ENCODE results near the gene NR5A2.
"Not testable (repeated sequence)": the region's sequence is repeated elsewhere in the genome, so short reads cannot be mapped to it uniquely, and the experiment has no call there.

The NR5A2 gene

DNA sequence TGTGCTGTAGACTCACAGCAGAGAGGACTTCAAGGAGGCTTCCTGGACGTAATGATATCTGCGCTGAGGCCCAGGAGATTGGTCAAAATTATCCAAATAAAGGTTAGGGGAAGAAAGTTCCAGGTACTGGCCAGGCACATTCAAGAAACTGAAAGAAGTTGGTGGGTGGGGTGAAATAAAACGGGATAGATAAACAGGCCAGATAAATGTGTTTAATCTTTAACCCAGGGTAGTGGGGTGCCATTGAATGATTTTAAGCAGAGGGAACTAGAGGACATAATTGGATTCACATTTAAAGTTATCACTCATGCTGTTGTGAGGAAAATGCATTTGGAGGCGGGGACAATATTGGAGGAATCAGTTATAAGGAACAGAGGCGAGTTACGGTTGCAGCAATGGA lies 134.7 kb downstream of the NR5A2 start:
- no peak for DNase-seq (ENCODE audit: low read depth, low spot score)

DNA sequence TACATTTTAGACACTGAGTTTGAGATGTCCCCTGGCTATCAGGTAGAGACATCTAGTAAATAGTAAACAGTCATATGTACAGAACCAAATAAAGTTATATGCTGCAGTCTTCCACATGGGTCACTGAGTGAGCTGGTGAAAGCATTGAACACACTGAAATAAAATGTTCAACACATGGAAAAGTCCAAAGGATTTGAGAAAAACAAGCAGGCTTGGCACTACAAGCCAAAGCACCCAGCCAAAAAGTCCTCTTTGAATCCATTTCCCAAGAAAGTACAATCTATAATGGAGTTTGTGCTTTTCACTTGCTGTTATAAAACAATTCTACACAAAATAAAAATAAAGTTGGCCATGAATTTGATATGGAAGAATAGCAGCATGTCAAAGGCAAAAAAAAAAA lies 135.4 kb downstream of the NR5A2 start:
- no peak for DNase-seq (ENCODE audit: low read depth, low spot score)

DNA sequence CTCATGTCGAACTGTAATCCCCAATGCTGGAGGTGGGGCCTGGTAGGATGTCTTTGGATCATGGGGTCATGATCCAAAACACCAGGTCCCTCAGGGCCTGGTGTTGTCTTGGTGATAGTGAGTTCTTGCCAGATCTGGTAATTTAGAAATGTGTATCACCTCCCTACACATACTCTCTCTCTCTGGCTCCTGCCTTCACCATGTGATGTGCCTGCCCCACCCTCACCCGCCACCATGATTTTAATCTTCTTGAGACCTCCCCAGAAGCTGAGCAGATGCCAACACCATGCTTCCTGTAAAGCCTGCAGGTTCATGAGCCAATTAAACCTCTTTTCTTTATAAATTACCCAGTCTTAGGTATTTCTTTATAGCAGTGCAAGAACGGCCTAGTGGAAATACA lies 136.4 kb downstream of the NR5A2 start:
- DNase-seq (ENCODE audit: low read depth, low spot score), result no peak

DNA sequence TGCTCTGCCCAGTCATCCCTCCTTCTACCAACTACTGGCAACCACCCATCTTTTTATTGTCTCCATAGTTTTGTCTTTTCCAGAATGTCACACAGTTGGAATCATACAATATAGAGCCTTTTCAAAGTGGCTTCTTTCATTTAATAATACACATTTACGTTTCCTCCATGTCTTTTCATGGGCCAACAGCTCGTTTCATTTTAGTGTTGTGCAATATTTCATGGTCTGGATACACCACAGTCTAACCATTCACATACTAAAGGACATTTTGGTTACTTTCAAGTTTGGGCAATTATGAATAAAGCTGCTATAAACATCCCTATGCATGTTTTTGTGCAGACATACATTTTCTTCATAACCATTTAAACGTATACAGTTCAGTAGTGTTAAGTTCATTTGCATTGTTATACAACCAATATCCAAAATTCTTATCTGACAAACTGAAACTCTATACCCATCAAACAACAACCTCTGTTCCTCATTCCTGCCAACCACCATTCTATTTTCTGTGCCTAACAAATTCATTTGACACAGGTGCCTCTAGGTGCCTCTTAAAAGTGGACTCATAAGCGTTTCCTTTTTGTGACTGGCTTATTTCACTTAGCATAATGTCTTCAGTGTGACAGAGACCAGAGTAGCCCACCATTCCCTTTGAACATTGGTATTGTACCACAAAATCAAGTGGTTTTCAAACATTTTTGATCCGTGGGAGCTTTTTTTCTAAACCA lies 138.1 kb downstream of the NR5A2 start:
- no peak for DNase-seq (ENCODE audit: low read depth, low spot score)

DNA sequence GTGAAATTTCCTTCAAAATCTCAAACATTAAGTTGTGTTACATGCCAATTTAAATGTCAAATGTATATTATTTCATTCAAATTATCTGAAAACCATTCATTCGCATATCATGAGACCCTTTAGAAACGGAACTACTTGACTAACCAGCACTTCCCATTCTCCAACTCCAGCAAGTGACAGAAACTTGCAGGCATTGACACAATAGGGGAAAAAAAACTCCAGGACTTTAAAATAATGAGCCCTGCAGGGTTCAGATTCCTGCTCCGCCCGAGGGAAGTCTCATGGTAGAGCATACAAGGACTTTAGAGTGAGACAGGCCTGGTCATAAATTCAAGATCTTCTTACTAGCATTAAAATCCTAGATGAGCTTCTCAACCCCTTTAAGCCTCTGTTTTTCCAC lies 138.9 kb downstream of the NR5A2 start:
- DNase-seq (ENCODE audit: low read depth, low spot score), result no peak

DNA sequence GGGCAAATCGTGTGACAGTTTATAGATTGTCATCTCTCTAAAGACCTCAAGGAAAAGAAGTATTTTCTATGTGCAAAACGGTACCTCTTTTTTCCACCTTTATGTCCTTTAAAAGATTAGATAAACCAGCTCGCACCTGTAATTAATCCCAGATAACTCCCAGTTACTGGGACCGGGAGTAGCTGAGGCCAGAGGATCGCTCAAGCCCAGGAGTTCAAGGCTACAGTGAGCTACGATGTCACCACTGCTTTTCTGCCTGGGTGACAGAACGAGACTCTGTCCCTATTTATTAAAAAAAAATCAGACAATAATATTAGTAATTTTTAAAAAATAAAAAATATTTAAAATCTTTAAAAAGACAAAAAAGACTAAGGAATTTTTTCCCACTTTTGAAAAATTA lies 141.4 kb downstream of the NR5A2 start:
- DNase-seq (ENCODE audit: low read depth, low spot score), result no peak

DNA sequence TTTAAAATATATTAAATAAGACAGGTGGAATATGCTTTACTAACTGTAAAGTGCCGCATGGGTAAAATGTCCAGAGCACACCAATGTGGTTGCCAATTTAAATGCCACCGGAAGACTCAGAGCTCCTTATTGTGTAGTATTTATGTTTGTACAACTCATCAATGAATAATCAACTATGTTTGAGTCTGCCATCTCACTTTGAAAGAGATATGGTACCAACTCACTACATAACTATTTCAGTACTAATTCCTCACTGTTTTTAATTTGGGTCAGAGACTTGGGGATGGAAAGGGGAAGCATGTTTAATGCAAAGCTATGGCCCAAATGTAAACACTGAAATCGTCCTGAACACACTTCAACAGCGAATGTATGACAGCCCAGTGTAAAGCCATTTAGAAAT lies 144.8 kb downstream of the NR5A2 start:
- no peak for DNase-seq (ENCODE audit: low read depth, low spot score)

DNA sequence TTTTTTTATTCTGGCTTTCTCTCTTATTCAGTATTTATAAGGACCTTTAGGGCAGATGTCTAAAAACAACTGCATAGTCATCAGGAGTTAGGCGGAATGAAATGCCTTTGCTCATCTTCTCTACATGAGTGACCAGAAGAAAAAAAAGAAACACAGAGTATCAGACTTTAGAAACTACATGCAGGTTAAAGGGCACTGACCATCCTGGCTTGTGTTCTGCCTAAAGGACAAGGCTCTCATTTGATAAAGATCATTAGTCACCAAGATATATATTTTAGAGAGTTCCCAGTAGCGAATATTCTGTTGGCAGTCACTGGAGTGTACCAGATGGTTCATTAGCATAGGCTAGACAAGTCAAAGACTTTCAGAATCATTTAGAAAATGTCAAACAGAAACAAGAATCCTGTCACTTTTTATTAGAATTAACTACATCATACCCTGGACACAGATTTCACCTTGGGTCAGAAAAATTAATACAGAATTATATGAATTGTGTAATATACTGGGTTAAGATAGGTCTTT lies 145.6 kb downstream of the NR5A2 start:
- DNase-seq (ENCODE audit: low read depth, low spot score), result no peak

DNA sequence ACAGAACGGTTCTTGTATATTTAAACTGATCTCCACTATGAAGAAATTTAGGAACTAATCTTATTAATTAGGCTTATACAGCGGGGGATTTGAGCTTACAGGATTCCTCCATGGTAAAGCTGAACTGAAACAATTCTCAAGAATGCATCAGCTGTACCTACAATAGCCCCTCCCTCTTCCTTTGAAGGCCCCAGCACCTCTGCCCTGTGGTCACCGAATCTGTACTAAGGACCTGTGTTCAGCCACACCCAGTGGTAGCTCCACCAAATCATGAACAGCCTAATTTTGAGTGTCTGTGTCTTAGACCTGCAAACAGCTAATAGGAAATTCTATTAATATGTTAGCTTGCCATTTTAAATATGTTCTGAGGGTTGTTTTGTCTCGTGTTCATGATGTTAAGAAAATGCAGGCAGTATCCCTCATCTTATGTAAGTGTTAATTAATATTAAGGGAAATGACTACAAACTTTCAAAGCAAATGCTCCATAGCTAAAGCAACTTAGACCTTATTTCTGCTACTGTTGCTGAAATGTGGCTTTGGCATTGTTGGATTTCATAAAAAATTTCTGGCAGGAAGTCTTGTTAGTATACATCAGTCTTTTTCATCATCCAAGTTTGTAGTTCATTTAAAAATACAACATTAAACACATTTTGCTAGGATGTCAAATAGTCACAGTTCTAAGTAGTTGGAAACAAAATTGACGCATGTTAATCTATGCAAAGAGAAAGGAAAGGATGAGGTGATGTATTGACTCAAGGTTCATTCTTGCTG lies 147.2 kb downstream of the NR5A2 start:
- DNase-seq (ENCODE audit: low read depth, low spot score), result no peak

DNA sequence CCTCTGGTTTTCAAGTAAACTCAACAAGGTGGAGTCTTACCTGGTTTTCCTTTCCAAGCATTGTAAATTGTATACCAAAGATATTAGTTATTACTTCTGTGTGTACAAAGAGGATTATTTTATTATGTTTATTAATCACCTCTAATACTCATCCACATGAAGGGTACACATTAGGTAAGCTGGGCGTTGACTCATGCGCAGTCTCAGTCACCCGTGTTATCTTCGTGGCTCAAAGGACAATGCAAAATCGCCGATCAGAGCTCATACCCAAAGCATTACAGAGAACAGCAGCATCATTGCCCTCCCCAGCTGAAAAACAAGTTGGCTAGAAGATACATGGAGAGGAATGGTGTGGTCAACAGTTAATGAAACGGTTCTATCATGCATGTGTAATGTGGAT lies 148.7 kb downstream of the NR5A2 start:
- no peak for DNase-seq (ENCODE audit: low read depth, low spot score)

DNA sequence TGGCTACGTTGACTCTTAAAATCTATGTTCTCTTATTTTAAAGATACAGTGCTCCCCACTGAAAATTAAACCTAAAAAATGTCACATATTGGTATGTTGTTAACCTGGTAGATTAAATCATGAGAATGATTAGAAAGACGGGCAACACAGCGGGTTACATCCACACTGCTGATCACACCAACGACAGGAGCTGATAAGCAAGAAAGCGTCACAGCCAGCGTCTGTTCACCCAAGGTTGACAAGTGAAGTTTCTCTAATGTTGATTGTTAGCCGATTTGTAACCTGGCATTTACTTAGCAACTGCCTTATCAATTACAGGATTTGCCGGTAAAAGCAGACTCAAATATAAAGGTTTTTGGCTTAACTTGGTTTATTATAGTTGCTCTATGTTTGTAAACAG lies 149.3 kb downstream of the NR5A2 start:
- DNase-seq (ENCODE audit: low read depth, low spot score), result no peak

DNA sequence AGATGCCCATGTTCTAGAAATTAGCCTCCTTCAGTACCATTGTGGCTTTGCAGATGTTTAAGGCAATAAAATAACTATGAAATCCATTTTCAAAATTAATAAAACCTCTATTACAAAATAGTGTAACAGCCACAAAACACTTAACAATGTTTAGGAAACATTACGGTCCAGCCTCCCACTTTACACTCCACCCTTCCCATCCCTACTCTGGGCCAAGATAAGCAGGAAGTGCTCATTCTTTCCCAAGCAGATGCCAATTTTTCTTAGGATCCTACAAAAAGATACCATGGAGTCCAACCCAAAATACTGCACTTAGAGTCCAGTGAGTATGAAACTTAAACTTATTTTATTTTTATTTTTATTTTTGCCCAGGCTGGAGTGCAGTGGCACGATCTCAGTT lies 150.8 kb downstream of the NR5A2 start:
- no peak for DNase-seq (ENCODE audit: low read depth, low spot score)

DNA sequence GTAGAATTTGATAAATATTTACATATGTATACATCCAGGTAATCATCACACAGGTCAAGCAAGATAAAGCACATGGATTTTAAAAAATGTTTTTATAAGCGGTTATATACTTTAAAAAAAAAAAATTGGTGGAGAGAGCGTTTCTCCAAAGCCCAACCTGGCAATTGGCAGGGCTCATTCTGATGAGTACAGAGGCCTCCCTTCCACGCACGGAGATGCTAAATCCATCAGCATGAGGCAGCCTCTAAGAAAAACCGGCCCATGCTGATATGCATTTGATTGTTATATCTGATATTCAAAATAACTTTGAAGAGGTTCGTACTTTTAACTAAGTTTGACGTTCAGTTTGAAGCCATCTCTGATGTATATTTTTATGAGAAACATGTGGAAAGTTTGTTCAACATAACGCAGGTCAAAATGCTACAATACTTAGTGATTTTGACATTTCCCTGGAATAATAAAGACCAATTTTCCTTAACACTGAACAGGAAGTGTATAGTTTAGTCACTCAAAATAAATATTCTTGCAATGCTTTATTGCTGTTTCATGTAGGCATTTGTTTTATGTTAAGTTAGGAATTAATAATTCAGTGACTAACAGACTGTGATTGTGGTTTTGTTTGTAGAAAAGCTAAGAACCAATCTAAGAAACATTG lies 151.7 kb downstream of the NR5A2 start:
- no peak for DNase-seq (ENCODE audit: low read depth, low spot score)

DNA sequence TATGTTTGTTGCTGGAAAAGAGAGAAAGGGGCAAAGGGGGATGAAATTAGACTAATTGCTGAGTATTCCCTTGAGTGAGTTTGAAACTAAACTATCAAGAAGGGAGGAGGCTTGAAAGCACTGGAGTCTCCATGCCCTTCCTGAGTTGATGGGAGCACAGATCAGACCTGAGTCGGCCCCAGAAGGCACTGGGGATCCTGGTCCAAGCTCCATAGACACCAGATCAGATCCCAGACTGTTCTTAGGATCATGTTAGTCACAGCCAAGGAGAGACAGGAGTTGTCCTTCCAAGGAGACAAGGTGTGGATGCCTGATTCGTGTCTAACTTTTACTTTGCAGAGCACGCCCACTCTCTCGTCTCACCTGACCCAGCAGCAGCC lies 152.3 kb downstream of the NR5A2 start:
- DNase-seq (ENCODE audit: low read depth, low spot score), result no peak

DNA sequence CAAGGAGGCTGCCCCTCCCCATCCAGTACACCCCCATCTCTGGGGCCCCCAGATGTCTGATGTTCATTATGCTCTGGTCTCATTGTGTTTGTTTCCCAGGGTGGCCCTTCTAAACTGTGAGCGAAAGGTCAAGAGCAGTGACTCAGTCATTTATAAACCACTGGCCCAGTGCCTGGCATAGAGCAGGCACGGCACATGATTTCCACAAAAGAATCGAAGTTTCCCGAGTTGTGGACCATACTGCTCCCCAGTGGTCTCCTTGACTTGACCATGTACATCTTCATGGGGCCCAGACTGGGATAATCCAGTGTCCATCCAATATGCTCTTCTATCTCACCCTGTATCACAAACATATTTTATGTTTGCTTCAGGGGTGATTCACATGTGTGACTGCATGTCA lies 153.3 kb downstream of the NR5A2 start:
- no peak for DNase-seq (ENCODE audit: low read depth, low spot score)

DNA sequence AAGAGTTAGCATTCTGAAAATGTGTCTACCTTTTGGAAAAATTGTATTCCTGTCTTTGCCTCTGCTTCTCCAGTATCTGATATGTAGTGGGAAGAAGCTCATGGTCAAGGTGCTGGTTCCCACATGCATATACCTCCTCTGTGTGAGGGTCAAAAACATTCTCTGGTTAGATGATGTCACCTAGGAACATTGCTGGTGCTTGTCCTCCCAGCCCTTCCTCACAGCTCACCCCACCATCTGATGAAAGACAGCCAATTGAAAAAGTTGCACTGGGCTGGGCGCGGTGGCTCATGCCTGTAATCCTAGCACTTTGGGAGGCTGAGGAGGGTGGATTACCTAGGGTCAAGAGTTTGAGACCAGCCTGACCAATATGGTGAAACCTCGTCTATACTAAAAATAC lies 154.4 kb downstream of the NR5A2 start:
- DNase-seq (ENCODE audit: low read depth, low spot score), result no peak

DNA sequence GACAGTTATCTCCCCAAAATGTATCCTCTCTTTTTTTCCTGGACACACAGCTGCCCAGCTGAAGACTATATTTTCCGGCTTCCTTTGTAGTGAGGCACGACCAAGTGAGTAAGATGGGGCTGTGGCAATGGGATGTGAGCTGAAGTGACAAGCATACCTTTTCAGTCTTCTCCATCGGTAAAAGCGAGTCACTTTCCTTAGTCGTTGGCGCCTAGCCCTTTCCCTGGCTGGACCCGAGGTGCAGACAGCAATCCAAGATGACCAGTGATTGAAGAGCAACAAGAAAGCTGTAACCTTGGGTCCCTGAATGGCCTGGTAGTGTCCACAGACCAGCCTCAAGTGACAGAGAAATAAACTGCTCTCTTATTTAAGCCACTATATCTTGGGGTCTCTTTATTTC lies 155.2 kb downstream of the NR5A2 start:
- DNase-seq (ENCODE audit: low read depth, low spot score), result no peak

DNA sequence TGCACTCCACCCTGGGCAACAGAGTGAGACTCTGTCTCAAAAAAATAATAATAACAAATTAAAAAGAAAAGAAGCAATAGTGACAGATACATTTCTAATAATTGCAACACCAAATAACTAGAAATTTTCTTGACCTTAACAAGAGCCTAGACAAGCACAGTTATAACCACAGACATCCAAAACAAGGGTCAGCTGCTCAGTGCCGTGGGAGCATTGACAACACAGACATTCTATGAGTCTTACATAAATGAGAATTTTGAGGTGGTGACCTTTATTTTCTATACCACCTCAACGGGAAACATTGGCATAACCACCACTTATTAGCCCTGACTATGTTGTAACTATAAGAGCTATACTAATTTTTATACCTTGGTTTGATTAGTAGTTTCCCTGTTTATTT lies 156.1 kb downstream of the NR5A2 start:
- no peak for DNase-seq (ENCODE audit: low read depth, low spot score)

DNA sequence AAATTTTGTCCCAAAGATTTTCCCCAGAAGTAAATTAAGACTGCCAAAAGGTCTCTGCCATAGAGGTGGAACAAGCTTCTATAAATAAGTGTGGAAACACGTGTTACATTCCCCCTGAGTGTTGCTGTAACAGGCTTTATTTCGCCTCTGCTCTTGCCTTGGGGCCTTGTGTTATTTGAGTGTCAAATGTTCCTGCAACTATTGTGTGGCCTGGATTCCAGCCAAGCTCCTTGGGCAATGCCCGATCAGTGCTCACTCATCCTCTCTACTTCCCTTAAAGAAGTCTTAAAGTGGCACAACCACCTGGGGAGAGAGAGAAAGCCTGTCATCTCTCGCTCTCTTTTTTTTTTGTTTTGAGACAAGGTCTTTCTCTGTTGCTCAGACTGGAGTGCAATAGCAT lies 156.7 kb downstream of the NR5A2 start:
- DNase-seq (ENCODE audit: low read depth, low spot score), result peak; percentile 60

DNA sequence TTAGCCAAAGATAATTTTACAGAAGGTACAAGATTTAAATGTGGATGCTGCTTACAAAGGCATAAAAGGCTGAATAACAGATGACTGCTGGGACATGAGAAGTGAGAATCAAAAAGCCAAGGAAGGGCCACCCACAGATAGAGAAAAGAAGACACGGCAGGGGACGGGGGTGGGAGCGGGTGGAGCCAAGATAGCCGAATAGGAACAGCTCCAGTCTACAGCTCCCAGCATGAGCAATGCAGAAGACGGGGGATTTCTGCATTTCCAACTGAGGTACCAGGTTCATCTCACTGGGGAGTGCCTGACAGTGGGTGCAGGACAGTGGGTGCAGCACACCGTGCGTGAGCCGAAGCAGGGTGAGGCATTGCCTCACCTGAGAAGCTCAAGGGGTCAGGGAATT lies 157.7 kb downstream of the NR5A2 start:
- DNase-seq (ENCODE audit: low read depth, low spot score), result not testable (repeated sequence)

DNA sequence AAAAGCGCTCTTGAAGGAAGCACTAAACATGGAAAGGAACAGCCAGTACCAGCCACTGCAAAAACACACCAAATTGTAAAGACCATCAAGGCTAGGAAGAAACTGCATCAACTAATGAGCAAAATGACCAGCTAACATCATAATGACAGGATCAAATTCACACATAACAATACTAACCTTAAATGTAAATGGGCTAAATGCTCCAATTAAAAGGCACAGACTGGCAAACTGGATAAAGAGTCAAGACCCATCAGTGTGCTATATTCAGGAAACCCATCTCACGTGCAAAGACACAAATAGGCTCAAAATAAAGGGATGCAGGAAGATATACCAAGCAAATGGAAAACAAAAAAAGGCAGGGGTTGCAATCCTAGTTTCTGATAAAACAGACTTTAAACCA lies 159.8 kb downstream of the NR5A2 start:
- not testable (repeated sequence) for DNase-seq (ENCODE audit: low read depth, low spot score)

DNA sequence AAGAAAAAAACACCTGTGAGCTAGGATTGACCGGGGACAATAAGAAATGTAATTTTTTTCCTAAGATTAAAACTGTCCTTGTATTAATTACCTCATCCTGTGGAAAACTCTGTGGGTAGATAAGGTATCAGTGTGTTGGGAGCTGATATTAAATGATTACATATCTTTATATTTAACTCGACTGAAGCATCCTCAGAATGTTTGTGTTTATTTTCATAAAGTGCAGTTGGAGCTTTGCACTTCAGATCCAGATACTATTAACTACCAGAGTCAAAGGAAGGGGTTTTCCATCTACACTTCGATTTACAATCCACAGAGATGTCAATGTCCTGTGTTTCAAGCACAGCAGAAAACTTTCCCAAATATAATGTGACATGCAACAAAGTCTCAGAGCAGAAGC lies 164.5 kb downstream of the NR5A2 start:
- DNase-seq (ENCODE audit: low read depth, low spot score), result no peak

DNA sequence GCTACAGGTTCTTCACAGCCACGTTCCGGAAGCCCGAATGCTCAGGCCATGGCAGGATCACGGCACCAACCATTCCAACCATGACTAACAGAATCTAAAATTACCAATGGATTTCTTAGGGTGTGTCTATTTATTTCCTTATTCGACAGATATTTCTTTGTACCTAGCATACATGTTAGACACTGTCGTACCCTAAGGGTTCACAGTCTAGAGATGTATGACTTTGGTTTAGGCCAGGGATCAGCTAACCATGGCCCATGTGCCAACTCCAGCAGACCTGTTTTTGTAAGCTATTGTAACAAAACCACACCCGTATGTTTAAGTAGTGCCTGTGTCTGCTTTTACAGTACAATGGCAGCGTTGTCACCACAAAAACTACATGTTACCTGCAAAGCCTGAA lies 167.0 kb downstream of the NR5A2 start:
- no peak for DNase-seq (ENCODE audit: low read depth, low spot score)

Measured in smooth muscle cell of the brain vasculature (primary cell).